ENCODE measurements around the gene NKX1-1.

DNA sequence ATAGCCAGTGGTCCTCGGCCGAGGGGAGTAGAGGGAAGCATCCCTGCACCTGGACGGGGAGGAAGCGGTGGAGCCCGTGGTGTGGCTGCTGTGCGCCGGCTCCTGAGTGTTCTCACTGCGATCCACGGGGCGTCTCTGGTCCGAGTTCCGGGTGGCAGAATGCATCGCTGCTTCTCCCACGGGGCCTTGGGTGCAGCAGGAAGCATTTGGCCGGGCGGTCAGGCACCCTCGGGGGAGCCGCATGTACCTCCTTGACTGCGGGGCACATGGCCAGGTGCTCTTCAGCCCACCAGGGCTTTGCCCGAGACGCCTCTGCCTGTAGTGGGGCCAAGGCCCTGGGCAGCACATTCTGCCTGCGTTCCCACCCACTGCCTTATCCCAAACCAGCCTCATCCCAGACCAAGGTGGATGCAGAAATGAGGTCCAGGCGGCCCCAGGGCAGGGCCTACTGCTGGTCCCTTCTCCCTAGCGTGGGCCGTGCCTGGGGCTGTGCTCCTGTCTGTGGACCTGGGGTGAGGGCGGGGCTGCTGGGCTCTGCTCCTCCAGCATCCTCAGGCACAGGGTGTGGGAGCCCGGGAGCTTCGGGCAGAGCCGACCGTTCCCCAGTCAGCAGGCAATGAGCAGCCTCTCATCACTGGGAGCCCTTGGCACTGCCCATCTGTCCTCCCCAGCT, 27.5 kb downstream of the NKX1-1 start:
- TF ChIP-seq CTCF (IDR thresholded peaks at IDR 0.05) (no peak), POLR2A (IDR thresholded peaks at IDR 0.05) (no peak)

Measured in esophagus squamous epithelium (tissue), 4 donors.